ENCODE data around the gene TBX2.

DNA sequence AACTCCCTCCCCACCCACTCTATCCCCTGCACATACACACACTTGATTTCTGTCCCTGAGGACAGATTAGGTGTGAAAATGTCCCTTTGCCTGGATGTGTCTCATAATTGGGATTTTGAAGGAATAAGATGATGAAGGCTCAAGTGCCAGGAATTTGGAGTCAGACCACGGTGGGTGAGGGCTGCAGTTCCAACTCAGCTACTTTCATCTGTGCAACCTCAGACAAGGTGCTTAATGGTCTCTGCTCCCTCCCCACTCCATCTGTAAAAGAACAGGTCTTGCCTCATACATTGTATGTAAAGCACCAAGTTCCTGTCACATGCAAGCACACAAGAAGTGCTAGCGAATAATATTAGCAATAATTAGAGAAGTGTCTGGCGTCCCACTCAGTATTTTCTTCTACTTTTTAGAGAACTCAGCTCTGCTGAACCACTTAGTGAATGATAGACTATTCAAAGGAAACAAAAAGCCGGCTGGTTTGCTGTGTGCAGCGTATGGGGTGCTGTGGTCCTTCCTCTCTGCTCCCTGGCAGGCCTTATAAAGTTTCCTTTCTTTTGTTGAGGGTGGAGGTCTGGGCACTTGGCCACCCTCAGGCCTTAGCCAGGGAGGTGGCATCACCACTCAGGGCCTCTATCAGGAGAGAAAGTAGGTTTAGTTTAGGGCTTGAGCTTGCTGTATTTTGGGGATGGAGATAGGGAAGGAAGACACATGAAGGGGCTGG is 58.9 kb downstream of the TBX2 start:
- no peak for TF ChIP-seq POLR2A (IDR thresholded peaks at IDR 0.05)
- TF ChIP-seq, protein P1, sequence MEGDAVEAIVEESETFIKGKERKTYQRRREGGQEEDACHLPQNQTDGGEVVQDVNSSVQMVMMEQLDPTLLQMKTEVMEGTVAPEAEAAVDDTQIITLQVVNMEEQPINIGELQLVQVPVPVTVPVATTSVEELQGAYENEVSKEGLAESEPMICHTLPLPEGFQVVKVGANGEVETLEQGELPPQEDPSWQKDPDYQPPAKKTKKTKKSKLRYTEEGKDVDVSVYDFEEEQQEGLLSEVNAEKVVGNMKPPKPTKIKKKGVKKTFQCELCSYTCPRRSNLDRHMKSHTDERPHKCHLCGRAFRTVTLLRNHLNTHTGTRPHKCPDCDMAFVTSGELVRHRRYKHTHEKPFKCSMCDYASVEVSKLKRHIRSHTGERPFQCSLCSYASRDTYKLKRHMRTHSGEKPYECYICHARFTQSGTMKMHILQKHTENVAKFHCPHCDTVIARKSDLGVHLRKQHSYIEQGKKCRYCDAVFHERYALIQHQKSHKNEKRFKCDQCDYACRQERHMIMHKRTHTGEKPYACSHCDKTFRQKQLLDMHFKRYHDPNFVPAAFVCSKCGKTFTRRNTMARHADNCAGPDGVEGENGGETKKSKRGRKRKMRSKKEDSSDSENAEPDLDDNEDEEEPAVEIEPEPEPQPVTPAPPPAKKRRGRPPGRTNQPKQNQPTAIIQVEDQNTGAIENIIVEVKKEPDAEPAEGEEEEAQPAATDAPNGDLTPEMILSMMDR (IDR thresholded peaks at IDR 0.05) = no peak
